ENCODE measurements around the gene PPL.
A peak's percentile ranks its signal among the peaks of the same experiment; 100 is the strongest.

PPL gene

GRCh38 chr16:4936991-4937781 lies at the start of gene PPL:
PPL (minus strand) TSS chr16:4937148; CDS start chr16:4937045, 103 bp downstream.
- H3K4me3 ChIP-seq (ENCODE audit: low read depth, low read length): peak within 1 kb of the TSS; percentile 22
- no peak for TF ChIP-seq CTCF (IDR thresholded peaks at IDR 0.05; ENCODE audit: low read depth, low read length, missing control alignments)
- no peak for DNase-seq
- in situ Hi-C loops (cut with HindIII; ENCODE audit: low pct_ligation_motif_present, low sequenced_read_pairs): no loop called here
- no peak within 1 kb of the TSS for H3K27ac ChIP-seq
- no peaks in the 10 kb centered on the region for H3K36me3 ChIP-seq (replicated peaks)
- H3K27me3 ChIP-seq (replicated peaks): peaks cover 31% of the 10 kb centered on the region

- Histone ChIP-seq H3K36me3 (replicated peaks) (no peaks in the 10 kb centered on the region), H3K27me3 (replicated peaks) (peaks cover 25% of the 10 kb centered on the region), H3K4me3 (ENCODE audit: low read depth, low read length) (no peak overlapping the region), H3K27ac (no peak overlapping the region)
- no peak for TF ChIP-seq CTCF (IDR thresholded peaks at IDR 0.05; ENCODE audit: low read depth, low read length, missing control alignments)
- no peak for DNase-seq
- in situ Hi-C loops (cut with HindIII; ENCODE audit: low pct_ligation_motif_present, low sequenced_read_pairs): no loop called here
These were observed 47.4 kb upstream of the PPL start for GRCh38 chr16:4984174-4984990.

- in situ Hi-C loops (cut with HindIII; ENCODE audit: low pct_ligation_motif_present, low sequenced_read_pairs): no loop called here
- Histone ChIP-seq H3K4me3 (ENCODE audit: low read depth, low read length) (no peak overlapping the region), H3K27ac (no peak overlapping the region), H3K27me3 (replicated peaks) (peaks cover 10% of the 10 kb centered on the region), H3K36me3 (replicated peaks) (no peaks in the 10 kb centered on the region)
- no peak for TF ChIP-seq CTCF (IDR thresholded peaks at IDR 0.05; ENCODE audit: low read depth, low read length, missing control alignments)
- no peak for DNase-seq
These were observed 45.3 kb upstream of the PPL start for GRCh38 chr16:4982056-4982867.

- H3K36me3 ChIP-seq (replicated peaks): no peaks in the 10 kb centered on the region
- no peak overlapping the region for H3K27ac ChIP-seq
- no peak overlapping the region for H3K4me3 ChIP-seq (ENCODE audit: low read depth, low read length)
- H3K27me3 ChIP-seq (replicated peaks): peaks cover 5% of the 10 kb centered on the region
- DNase-seq: no peak
- no peak for TF ChIP-seq CTCF (IDR thresholded peaks at IDR 0.05; ENCODE audit: low read depth, low read length, missing control alignments)
- in situ Hi-C loops (cut with HindIII; ENCODE audit: low pct_ligation_motif_present, low sequenced_read_pairs): no loop called here
These were observed 44.5 kb upstream of the PPL start for GRCh38 chr16:4981473-4981872.

GRCh38 chr16:4980691-4981090 lies 43.7 kb upstream of the PPL start:
- in situ Hi-C loops (cut with HindIII; ENCODE audit: low pct_ligation_motif_present, low sequenced_read_pairs): no loop called here
- no peak for TF ChIP-seq CTCF (IDR thresholded peaks at IDR 0.05; ENCODE audit: low read depth, low read length, missing control alignments)
- H3K4me3 ChIP-seq (ENCODE audit: low read depth, low read length): no peak overlapping the region
- no peak overlapping the region for H3K27ac ChIP-seq
- H3K27me3 ChIP-seq (replicated peaks): peaks cover 2% of the 10 kb centered on the region
- H3K36me3 ChIP-seq (replicated peaks): no peaks in the 10 kb centered on the region
- no peak for DNase-seq

Measured in brain microvascular endothelial cell (primary cell).